ENCODE data around the gene SLC8A1.
A peak's percentile ranks its signal among the peaks of the same experiment; 100 is the strongest.

The SLC8A1 gene

DNA sequence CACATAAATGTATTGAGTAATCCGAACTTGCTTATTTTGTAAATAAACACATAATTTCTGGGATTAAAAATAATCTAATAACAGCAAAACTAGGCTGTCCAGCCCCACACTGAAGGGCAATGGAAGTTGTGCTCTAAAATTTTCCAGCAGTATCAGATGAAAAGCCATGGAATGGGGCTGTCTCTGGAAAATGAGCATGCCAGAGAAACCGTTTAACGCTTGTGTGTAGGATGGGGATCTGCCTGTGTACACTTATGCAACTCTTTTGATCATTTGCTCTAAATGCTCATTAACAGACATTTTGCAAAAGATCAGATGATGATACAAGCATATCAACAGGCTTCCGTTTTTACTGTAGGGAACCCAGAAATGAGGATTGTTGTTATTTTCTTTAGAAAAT is 177.6 kb downstream of the SLC8A1 start:
- DNase-seq (ENCODE audit: low read depth, low spot score), result no peak

- DNase-seq (ENCODE audit: low read depth, low spot score), result no peak
Measured at GRCh38 chr2:40273734-40274182, 178.1 kb downstream of the SLC8A1 start.

DNA sequence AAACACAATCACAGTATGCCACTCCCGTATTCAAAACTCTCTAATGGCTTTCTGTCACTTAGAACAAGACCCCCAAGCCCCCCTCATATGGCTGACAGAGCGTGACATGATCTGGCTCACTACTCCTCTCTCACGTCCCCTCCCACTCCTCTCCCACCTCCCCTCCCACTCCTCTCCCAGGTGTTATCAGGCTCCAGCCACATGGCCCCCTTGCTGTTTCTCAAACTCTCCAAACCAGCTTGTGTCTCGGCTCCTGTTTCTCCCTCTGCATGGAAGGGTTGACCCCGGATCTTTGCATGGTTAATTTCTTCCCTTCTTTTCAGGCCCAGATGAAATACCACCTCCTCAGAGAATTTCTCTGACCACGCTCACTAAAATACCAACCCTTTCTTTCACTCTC is 180.8 kb downstream of the SLC8A1 start:
- DNase-seq (ENCODE audit: low read depth, low spot score), result no peak

DNA sequence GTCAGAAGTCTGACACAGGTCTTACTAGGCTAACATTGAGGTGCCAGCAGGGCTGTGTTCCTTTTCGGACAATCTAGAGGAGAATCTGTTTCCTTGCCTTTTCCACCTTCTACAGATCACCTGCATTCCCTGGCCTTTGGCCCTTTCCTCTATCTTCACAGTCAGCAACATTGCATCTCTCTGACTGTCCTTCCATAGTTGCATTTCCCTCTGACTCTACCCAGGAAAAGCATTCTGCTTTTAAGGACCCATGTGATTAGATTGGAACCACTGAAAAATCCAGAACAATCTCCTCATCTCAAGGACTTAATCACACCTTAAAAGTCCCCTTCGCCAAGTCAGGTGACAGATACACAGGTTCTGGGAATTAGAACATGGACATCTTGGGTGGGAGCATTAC is 181.5 kb downstream of the SLC8A1 start:
- no peak for DNase-seq (ENCODE audit: low read depth, low spot score)

GRCh38 chr2:40268566-40268965 is 183.3 kb downstream of the SLC8A1 start:
- no peak for DNase-seq (ENCODE audit: low read depth, low spot score)

DNA sequence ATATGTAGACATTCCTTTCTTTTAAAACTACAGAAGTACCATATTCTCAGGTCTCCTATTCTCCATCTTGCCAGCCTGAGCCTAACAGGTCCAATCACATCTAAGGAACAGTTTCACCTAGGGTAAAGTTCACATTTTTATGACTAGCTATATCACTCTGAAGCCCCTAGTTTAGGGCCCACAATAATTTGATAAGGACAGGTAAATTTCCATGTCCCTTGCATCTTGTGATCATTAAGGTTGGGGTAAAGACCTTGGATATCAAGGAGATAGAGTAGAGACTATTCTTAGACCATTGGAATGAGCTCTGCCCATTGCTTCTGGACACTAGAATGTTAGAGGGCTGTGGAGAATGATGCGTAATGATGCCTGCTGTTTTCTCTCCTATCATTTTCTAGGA is 185.7 kb downstream of the SLC8A1 start:
- DNase-seq (ENCODE audit: low read depth, low spot score), result no peak

DNA sequence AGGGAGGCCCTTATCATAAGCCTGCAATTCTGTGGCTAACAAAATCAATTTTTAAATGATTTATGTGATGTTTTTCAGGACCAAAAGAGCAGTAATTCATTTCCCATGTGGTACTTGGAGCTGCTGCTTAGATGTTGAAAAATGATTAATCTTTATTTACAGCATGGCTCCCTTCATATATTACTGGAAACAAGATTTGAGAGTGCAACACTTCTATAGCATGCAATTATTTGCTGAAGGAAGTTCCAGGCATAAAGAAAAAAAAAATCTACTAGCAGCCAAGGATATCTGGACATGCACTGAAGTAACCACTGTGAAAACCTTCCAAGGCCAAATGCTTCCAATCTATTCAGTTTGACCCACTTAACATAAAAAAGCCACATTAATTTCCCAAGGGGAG is 186.3 kb downstream of the SLC8A1 start:
- no peak for DNase-seq (ENCODE audit: low read depth, low spot score)

DNA sequence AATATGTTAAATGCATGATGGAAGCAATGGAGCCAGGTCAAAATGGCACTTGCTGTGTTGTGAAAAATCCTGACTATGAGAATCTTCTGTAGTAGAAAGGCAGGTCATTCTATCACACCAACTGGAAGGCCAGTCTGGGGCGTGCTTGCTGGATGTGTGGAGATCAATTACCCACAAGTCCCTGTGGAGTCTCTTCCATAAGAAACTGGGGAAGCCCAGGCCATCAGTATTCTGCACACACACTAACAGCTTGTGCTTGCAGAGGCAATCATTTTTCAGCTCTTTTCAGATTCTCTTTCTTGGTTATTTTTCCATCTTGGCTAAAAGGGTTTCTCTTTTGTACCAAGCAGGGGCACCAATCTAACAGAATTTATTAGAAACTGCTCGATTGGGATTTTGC is 190.8 kb downstream of the SLC8A1 start:
- no peak for DNase-seq (ENCODE audit: low read depth, low spot score)

GRCh38 chr2:40260437-40260836 is 191.5 kb downstream of the SLC8A1 start:
- DNase-seq (ENCODE audit: low read depth, low spot score), result no peak

DNA sequence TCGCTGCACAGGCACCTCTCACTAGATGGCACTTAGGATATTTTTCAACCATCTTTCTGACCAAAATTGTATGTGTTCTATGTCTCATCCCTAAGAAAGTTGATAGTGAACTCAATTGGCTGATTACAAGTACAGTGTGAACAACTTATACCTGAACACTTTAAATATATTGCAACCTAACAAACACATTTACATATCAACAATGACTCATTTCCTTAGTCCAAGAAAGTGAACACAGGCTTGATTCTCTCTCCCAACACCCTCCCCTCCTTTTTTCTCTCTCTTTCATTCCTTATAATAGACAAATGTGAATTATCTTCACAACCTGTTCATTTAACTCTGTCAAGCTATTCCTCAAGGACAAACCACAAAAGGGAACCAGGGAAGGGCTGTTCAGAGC is 192.0 kb downstream of the SLC8A1 start:
- no peak for DNase-seq (ENCODE audit: low read depth, low spot score)

DNA sequence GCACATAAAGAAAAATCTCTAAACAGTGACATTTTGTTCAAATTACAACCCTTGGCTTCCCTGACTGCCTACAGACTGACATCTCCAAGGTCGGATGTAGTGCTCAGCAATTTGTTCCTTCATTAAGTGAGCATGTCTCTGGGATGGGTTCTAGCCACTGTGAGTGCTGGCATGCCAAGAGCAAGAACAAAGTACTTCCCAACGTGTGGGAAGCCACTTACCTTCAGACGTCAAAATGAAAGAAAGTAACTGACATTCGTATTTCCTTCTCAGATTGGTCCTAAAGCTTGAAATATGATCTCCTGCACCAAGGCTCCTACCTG is 193.8 kb downstream of the SLC8A1 start:
- no peak for DNase-seq (ENCODE audit: low read depth, low spot score)

GRCh38 chr2:40257340-40258134 is 194.4 kb downstream of the SLC8A1 start:
- no peak for DNase-seq (ENCODE audit: low read depth, low spot score)

- peak; percentile 69 for DNase-seq (ENCODE audit: low read depth, low spot score)
Measured at GRCh38 chr2:40256649-40257048, 195.2 kb downstream of the SLC8A1 start.

DNA sequence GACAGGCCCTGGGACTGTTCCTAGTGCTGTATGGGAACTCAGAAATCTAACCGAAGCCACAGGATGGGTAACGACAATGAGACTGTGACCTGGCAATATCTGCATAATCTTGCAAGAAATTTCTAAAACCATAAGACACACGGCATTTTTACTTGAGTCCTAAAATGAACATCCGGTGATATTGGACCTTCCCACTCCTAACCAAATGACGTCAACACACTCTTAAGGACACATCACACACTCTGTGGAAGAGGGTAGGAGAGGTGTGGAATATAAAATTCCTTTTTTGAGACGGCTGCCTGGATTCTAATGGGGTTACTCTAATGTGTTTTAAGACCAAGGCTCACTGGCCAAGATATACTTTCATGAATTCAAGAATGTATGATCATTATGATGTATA is 195.9 kb downstream of the SLC8A1 start:
- DNase-seq (ENCODE audit: low read depth, low spot score), result no peak

- no peak for DNase-seq (ENCODE audit: low read depth, low spot score)
Measured at GRCh38 chr2:40255103-40255502, 196.8 kb downstream of the SLC8A1 start.

DNA sequence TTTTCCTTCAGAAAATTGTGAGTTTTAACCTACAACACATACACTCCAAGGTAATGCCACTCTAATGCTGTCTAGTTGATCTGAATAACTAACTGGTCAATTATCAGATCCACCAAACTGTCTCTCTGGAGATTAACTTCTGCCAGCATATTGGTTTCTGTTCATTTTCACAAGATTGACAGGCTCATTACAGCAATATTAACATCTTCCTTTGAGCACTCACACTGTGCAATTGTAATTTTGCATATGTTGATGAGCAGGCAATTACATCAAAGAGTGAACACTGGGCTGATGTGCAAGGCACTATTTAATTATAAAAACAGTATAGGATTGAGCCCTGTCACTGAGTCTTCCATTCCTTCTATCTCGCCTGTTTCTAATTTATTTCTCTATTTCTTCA is 197.3 kb downstream of the SLC8A1 start:
- no peak for DNase-seq (ENCODE audit: low read depth, low spot score)

GRCh38 chr2:40251137-40251536 is 200.8 kb downstream of the SLC8A1 start:
- DNase-seq (ENCODE audit: low read depth, low spot score), result no peak

DNA sequence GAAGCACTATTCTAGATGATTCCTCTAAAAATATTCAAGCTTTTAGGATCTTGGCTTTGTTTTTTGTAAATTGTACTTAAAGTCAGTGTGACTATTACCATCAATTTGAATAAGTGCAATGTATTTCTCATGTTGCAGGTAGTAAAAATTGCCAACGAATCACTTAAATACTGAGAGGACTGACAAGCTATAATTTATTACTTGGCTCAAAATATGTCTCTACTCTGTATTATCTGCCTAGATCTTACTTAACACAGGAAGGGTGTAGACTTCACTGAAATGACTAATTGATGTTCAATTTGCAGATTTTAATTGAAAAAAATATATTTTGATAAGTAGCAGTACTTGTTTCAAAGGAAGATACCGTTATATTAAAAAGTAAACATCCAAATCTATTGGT is 202.3 kb downstream of the SLC8A1 start:
- DNase-seq (ENCODE audit: low read depth, low spot score), result no peak

DNA sequence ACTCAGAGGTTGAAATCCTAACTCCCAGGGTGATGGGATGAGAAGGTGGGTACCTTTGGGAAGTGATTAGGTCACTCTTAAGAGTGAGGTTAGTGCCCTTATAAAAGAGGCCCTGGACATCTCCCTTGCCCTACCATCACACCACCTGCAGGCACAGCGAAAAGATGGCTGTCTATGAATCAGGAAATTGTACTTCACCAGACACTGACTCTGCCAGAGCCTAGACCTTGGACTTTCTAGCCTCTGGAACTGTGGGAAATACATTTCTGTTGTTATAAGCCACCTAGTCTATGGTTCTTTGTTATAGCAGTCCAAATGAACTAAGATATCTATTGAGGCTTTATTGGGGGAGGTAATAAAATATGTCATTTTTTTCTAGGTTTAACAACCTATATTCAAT is 203.6 kb downstream of the SLC8A1 start:
- no peak for DNase-seq (ENCODE audit: low read depth, low spot score)

DNA sequence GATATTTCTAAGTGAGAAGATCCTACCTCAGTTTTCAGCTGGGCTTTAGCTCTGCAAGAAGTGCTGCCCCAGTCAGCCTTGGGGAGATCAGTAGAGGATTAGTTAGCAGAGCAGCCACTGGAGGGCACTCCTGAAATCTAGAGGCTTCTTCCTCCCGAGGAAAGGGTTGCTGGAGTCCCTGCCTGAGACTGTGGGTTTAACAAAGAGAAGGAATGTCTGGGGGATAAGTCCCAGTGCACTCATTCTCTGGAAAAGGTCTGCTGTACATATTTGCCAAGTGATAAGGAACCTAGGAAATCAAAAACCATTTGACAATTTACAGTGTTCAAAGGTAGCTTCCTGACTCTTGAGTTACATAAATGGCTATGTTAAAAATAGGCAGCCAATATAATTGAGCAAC is 207.2 kb downstream of the SLC8A1 start:
- DNase-seq (ENCODE audit: low read depth, low spot score), result peak; percentile 52

- no peak for DNase-seq (ENCODE audit: low read depth, low spot score)
Measured at GRCh38 chr2:40244251-40244650, 207.6 kb downstream of the SLC8A1 start.

DNA sequence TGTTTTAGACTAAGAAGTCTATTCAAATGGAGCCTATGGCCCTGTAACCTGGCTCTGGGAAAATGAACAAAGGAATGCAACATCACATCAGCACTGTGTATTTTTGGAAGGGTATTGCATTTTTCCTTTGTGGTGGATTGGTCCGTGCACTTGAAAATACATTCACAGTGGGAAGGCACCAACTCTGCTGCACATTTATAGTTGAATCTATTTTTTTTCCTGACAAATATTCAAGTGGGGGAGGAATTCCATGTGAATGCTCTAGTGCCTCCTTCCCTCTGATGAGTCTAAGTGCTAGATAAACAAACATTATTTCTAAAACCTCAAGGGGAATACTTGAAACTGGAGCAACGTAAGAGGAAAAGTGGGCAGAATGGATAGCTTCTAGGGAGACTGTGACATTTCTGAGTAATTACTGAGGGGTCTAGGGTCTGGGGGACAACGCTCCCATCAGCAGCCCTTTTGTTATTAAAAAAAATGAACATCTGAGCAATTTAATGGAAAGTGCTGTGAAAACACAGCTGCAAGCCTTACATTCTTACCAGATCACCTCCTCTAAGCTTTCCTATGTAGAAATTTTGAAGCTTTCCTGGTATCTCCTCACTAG is 208.2 kb downstream of the SLC8A1 start:
- DNase-seq (ENCODE audit: low read depth, low spot score), result no peak

GRCh38 chr2:40242315-40242714 is 209.6 kb downstream of the SLC8A1 start:
- DNase-seq (ENCODE audit: low read depth, low spot score), result peak; percentile 15

DNA sequence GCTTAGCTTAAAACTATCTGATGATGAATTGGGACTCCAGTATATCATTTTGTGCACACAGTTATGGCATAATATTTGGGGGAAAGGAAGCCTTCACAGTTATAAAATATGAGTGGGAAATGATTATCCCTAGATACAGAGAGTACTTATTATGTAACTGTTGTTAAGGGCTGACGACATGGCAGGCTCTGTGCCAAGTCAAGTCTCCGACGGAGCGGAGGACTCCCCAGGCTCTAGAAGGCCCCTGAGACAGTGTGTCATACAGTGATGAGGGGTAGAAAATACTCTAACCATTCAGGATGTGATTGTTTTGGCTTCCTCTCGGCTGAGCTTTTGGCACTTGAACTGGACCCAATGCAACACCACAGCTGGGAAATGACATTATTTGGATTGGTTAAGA is 211.8 kb downstream of the SLC8A1 start:
- DNase-seq (ENCODE audit: low read depth, low spot score), result no peak
